GM13976 (cell line): Measurements from ENCODE around the gene UACA.

Experiments
- DNase-seq: peaks from one replicate; pipeline ENCODE4 v3.0.0; 2012; ENCODE audit warnings: low spot score
- in situ Hi-C: fragments of 300-500 bp; cut with MboI; formaldehyde crosslinking; loops from one replicate; pipeline ENCODE4 v1.12.0; 2022; ENCODE audit warnings: low sequenced_read_pairs, mixed read lengths, inconsistent platforms; ENCODE audit not compliant: unreplicated experiment
- TF ChIP-seq, protein P1 (sequence below): IDR thresholded peaks from 2 replicates; pipeline ENCODE4 v1.5.1; 2012; ENCODE audit warnings: borderline replicate concordance, mild to moderate bottlenecking; ENCODE audit not compliant: insufficient read depth; ENCODE audit errors: extremely low read depth, missing control alignments, control extremely low read depth

UACA gene

DNA sequence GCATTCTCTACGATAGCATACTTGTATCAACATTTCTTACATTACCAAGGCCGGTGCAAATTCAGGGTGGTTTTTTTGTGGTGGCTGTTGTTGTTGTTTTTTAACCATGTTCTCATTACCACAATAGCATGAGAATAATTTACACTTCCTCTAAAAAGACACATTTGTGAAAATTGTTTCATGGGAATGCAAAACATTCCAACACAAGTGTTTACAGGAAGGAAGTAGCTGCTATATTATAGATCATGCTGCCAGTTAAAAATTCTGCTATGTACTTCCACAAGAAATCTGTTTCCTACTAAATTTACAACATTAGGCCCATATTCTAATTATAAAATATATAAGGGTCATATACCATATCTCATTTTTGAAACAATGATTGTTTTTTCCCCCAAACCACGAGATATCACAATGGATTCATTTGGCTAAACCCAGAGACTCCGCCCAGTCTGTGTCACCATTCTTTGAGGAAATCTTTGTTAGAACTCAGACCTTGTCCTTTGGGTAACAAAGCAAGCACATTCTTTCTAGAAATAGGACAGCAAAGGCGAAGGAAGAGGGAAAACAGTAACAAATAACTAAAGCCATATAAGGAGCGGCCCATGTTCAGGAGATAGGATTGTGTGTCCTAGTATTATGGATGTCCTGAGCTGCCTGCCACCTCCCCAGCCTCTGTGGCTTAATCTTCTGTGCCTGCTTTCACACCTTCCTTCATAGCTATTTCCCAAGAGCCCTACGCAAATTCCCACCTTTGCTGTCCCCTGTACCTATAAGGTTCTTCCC lies 60.1 kb downstream of the UACA start:
- DNase-seq: no peak
- in situ Hi-C loops: no loop called here

DNA sequence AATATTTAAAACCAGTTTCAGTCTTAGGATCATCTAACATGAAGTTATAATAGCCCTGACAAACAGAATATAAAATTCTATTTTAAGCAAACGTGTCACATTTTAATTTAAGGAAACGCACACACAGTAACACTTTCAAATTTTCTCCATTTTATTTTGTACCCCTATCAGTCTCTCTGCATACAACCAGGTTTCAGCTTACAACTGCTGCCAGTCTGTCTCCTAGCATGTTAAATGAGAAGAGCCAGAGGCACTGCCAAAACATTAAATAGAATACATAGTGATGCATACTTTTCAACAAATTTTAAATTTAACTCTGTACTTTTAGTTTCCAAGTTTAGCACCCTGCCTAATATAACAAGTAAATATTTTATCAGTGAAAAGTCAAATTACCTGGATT lies 60.8 kb downstream of the UACA start:
- in situ Hi-C loops: no loop called here
- no peak for DNase-seq
- TF ChIP-seq, protein P1, sequence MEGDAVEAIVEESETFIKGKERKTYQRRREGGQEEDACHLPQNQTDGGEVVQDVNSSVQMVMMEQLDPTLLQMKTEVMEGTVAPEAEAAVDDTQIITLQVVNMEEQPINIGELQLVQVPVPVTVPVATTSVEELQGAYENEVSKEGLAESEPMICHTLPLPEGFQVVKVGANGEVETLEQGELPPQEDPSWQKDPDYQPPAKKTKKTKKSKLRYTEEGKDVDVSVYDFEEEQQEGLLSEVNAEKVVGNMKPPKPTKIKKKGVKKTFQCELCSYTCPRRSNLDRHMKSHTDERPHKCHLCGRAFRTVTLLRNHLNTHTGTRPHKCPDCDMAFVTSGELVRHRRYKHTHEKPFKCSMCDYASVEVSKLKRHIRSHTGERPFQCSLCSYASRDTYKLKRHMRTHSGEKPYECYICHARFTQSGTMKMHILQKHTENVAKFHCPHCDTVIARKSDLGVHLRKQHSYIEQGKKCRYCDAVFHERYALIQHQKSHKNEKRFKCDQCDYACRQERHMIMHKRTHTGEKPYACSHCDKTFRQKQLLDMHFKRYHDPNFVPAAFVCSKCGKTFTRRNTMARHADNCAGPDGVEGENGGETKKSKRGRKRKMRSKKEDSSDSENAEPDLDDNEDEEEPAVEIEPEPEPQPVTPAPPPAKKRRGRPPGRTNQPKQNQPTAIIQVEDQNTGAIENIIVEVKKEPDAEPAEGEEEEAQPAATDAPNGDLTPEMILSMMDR: no peak

More for the DNA sequence above, 60.1 kb downstream of the UACA start:
- TF ChIP-seq, protein P1: no peak

DNA sequence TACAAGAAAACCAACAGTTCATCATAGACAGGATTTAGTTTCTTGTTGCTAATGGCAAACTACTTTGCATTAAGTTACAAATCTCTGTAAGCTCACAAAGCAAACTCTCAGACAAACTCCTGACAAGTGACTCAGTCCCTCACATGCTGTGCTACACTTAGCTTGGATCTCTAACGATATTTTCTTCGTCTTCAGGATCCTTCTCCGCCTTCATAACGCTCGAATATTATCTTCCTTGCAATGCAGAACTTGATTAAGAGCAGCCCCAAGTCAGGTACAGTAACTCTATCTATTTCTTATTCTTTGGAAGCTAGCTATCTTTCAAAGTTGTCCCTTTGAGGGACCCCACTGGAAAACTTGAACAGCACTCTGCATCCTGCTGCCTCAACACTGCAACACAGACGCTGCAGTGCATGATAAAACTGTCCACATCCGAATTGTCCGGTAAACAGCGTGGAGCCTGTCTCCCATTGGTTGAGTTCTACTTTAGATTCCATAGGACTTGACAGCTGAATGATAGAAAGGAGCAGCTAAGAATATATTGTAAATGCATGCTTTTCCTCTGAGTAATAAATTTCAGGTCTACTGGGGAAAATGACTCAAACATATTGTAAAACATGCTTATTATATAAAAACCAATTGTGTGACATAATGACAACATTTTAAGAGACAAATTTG lies 61.3 kb downstream of the UACA start:
- no peak for DNase-seq
- TF ChIP-seq, protein P1: no peak
- in situ Hi-C loops: no loop called here

DNA sequence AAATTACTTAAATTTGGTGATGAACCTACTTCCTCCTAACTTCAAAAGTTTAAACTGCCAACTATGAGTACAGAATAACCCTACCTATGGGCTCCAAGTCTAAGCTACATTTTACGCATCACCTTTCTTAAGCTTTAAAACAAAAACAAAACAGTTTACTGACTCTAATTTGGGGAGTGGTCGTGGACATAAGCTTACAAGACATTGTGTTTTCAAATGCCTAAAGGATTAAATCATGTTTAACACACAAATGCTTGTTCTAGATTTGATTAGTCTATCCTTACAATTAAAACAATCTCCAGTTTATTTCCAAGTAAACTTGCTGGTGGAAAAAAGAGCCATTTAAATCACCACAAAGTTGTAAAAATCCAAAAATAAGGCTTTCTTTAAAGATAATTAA lies 62.2 kb downstream of the UACA start:
- in situ Hi-C loops: no loop called here

DNA sequence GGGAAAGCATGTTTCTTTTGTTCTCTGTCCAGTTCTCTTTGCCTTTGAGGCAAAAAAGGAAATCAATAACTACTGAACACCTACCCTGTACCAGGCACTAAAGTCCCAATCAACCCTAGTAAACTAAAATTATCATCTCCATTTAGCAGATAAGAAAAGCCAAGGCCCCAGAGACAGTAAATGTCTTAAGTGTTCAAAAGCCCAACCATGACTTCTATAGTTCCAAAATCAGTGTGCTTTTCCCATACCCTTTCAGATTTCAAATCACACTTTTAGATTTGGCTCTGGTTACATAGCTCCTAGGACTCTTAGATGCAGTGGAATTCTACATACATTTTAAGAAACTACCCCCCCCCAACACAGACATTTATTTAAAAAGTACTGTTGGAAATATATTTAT lies 63.5 kb downstream of the UACA start:
- no peak for DNase-seq
- TF ChIP-seq, protein P1: no peak
- in situ Hi-C loops: no loop called here

More for the DNA sequence above, 62.2 kb downstream of the UACA start:
- no peak for DNase-seq
- TF ChIP-seq, protein P1: no peak

DNA sequence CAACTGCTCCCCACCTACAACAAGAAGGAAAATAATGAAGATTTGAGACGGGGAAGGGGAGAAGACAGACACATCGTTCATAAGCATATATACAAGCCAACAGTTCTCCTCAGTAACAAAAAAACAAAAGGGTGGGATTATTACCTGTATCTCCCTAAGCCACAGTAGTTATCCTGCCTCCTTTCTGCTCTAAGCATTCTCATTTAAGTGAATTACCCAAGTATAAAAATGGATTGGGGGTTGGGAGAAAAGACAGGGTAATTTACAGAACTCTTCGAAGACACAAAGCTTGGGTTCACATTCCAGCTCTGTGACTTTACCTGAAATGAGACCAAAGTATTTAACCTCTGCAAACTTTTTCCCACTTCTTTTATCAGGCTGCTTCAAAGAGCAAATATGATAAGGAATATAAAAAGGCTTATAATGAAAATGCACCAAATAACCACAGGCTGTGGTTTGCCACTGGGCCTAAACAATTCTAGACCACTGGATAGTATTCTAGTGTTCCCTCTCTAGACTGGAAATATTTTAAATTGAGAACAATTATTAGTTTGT lies 64.4 kb downstream of the UACA start:
- TF ChIP-seq, protein P1: no peak
- DNase-seq: no peak
- in situ Hi-C loops: no loop called here
